ENCODE measurements around the gene ACE. TPM values are rescaled to one million over a fixed set of nuclear protein-coding genes. Genes with fewer than 3 reads are reported as not detected.
A peak's percentile ranks its signal among the peaks of the same experiment; 100 is the strongest.

The ACE gene
- not detected for total RNA-seq

GRCh38 chr17:63476854-63477479, at the start of gene ACE:
Gene ACE, plus strand, starts transcription at chr17:63477061. Its CDS starts 34 bp downstream, at chr17:63477095.
- no peak within 1 kb of the TSS for H3K27ac Mint-ChIP-seq
- ATAC-seq (peak; percentile 29 to 62), DNase-seq (ENCODE audit: low spot score) (no peak)
- peak within 1 kb of the TSS; percentile 72 for H3K4me3 Mint-ChIP-seq
- H3K36me3 Mint-ChIP-seq = no peaks in the 10 kb centered on the region
- H3K27me3 Mint-ChIP-seq = peaks cover 13 to 17% of the 10 kb centered on the region in 2 donors
- peaks cover 0 to 7% of the 10 kb centered on the region in 2 donors for H3K4me1 Mint-ChIP-seq (ENCODE audit: low read depth in 2 of 2)
- H3K9me3 Mint-ChIP-seq = no peaks in the 10 kb centered on the region

- H3K4me1 Mint-ChIP-seq (ENCODE audit: low read depth in 2 of 2) = peaks cover 2 to 13% of the 10 kb centered on the region in 2 donors
- no peak overlapping the region for H3K27ac Mint-ChIP-seq
- no peaks in the 10 kb centered on the region for H3K36me3 Mint-ChIP-seq
- DNase-seq (ENCODE audit: low spot score) (no peak), ATAC-seq (no peak)
- H3K27me3 Mint-ChIP-seq = no peaks in the 10 kb centered on the region
- H3K9me3 Mint-ChIP-seq = no peaks in the 10 kb centered on the region
- H3K4me3 Mint-ChIP-seq = no peak overlapping the region
Measured at GRCh38 chr17:63429766-63430165, 47.1 kb upstream of the ACE start.

GRCh38 chr17:63430223-63430622, 46.6 kb upstream of the ACE start:
- H3K9me3 Mint-ChIP-seq = no peaks in the 10 kb centered on the region
- H3K4me1 Mint-ChIP-seq (ENCODE audit: low read depth in 2 of 2) = peaks cover 6 to 16% of the 10 kb centered on the region in 2 donors
- no peak for ATAC-seq
- no peak for DNase-seq (ENCODE audit: low spot score)
- no peak overlapping the region for H3K4me3 Mint-ChIP-seq
- no peaks in the 10 kb centered on the region for H3K36me3 Mint-ChIP-seq
- H3K27ac Mint-ChIP-seq = no peak overlapping the region
- no peaks in the 10 kb centered on the region for H3K27me3 Mint-ChIP-seq

- no peaks in the 10 kb centered on the region for H3K36me3 Mint-ChIP-seq
- ATAC-seq (no peak), DNase-seq (ENCODE audit: low spot score) (no peak)
- no peaks in the 10 kb centered on the region for H3K27me3 Mint-ChIP-seq
- no peak overlapping the region for H3K4me3 Mint-ChIP-seq
- peaks cover 6 to 16% of the 10 kb centered on the region in 2 donors for H3K4me1 Mint-ChIP-seq (ENCODE audit: low read depth in 2 of 2)
- H3K27ac Mint-ChIP-seq = no peak overlapping the region
- H3K9me3 Mint-ChIP-seq = no peaks in the 10 kb centered on the region
Measured at GRCh38 chr17:63431618-63431938, 45.3 kb upstream of the ACE start.

GRCh38 chr17:63431939-63432804, 44.7 kb upstream of the ACE start:
- Mint-ChIP-seq H3K4me3 (no peak overlapping the region), H3K27ac (no peak overlapping the region), H3K9me3 (no peaks in the 10 kb centered on the region), H3K4me1 (ENCODE audit: low read depth in 2 of 2) (peaks cover 6 to 16% of the 10 kb centered on the region in 2 donors), H3K36me3 (no peaks in the 10 kb centered on the region), H3K27me3 (no peaks in the 10 kb centered on the region)
- DNase-seq (ENCODE audit: low spot score) = no peak
- ATAC-seq = no peak

- Mint-ChIP-seq H3K9me3 (no peaks in the 10 kb centered on the region), H3K4me1 (ENCODE audit: low read depth in 2 of 2) (peaks cover 6 to 17% of the 10 kb centered on the region in 2 donors), H3K27ac (no peak overlapping the region), H3K27me3 (no peaks in the 10 kb centered on the region), H3K4me3 (peak overlapping the region; percentile 9), H3K36me3 (no peaks in the 10 kb centered on the region)
- no peak for DNase-seq (ENCODE audit: low spot score)
- no peak for ATAC-seq
Measured at GRCh38 chr17:63433746-63434591, 42.9 kb upstream of the ACE start.

GRCh38 chr17:63434951-63435571, 41.8 kb upstream of the ACE start:
- DNase-seq (ENCODE audit: low spot score) (no peak), ATAC-seq (peak; percentile 76 to 78)
- H3K9me3 Mint-ChIP-seq = no peaks in the 10 kb centered on the region
- H3K27ac Mint-ChIP-seq = peak overlapping the region; percentile 53 to 64
- H3K4me1 Mint-ChIP-seq (ENCODE audit: low read depth in 2 of 2) = peaks cover 13 to 25% of the 10 kb centered on the region in 2 donors
- H3K27me3 Mint-ChIP-seq = no peaks in the 10 kb centered on the region
- no peaks in the 10 kb centered on the region for H3K36me3 Mint-ChIP-seq
- H3K4me3 Mint-ChIP-seq = peak overlapping the region; percentile 64

- Mint-ChIP-seq H3K4me1 (ENCODE audit: low read depth in 2 of 2) (peaks cover 21 to 33% of the 10 kb centered on the region in 2 donors), H3K4me3 (no peak overlapping the region), H3K9me3 (no peaks in the 10 kb centered on the region), H3K36me3 (no peaks in the 10 kb centered on the region), H3K27me3 (no peaks in the 10 kb centered on the region), H3K27ac (no peak overlapping the region)
- DNase-seq (ENCODE audit: low spot score) (no peak), ATAC-seq (no peak)
Measured at GRCh38 chr17:63435681-63436522, 41.0 kb upstream of the ACE start.

GRCh38 chr17:63436523-63437110, 40.2 kb upstream of the ACE start:
- H3K4me3 Mint-ChIP-seq = no peak overlapping the region
- DNase-seq (ENCODE audit: low spot score) = no peak
- H3K4me1 Mint-ChIP-seq (ENCODE audit: low read depth in 2 of 2) = peaks cover 21 to 36% of the 10 kb centered on the region in 2 donors
- no peaks in the 10 kb centered on the region for H3K9me3 Mint-ChIP-seq
- H3K27ac Mint-ChIP-seq = no peak overlapping the region
- H3K27me3 Mint-ChIP-seq = no peaks in the 10 kb centered on the region
- H3K36me3 Mint-ChIP-seq = no peaks in the 10 kb centered on the region
- no peak for ATAC-seq

GRCh38 chr17:63437287-63438091, 39.4 kb upstream of the ACE start:
- Mint-ChIP-seq H3K27me3 (no peaks in the 10 kb centered on the region), H3K4me3 (no peak overlapping the region), H3K9me3 (no peaks in the 10 kb centered on the region), H3K4me1 (ENCODE audit: low read depth in 2 of 2) (peaks cover 21 to 36% of the 10 kb centered on the region in 2 donors), H3K36me3 (no peaks in the 10 kb centered on the region), H3K27ac (no peak overlapping the region)
- ATAC-seq = no peak
- no peak for DNase-seq (ENCODE audit: low spot score)

GRCh38 chr17:63438092-63439051, 38.5 kb upstream of the ACE start:
- peaks cover 21 to 36% of the 10 kb centered on the region in 2 donors for H3K4me1 Mint-ChIP-seq (ENCODE audit: low read depth in 2 of 2)
- H3K27me3 Mint-ChIP-seq = no peaks in the 10 kb centered on the region
- no peak overlapping the region for H3K4me3 Mint-ChIP-seq
- ATAC-seq (no peak), DNase-seq (ENCODE audit: low spot score) (no peak)
- H3K36me3 Mint-ChIP-seq = no peaks in the 10 kb centered on the region
- H3K27ac Mint-ChIP-seq = no peak overlapping the region
- H3K9me3 Mint-ChIP-seq = no peaks in the 10 kb centered on the region

Data from natural killer cell treated with Interleukin-12 subunit alpha and Interleukin-12 subunit beta and Interleukin-15 and Interleukin-18, amount 100 ng/mL, for 72 hours (primary cell).